GM12874 (cell line): ENCODE results near the gene PLP2.

Experiments
- TF ChIP-seq, protein P1 (sequence below): IDR thresholded peaks from 2 replicates; pipeline ENCODE4 v1.5.1; 2011; ENCODE audit warnings: low read depth, mild to moderate bottlenecking, control low read depth, low read length, moderate library complexity; ENCODE audit not compliant: insufficient read depth

PLP2 gene

DNA sequence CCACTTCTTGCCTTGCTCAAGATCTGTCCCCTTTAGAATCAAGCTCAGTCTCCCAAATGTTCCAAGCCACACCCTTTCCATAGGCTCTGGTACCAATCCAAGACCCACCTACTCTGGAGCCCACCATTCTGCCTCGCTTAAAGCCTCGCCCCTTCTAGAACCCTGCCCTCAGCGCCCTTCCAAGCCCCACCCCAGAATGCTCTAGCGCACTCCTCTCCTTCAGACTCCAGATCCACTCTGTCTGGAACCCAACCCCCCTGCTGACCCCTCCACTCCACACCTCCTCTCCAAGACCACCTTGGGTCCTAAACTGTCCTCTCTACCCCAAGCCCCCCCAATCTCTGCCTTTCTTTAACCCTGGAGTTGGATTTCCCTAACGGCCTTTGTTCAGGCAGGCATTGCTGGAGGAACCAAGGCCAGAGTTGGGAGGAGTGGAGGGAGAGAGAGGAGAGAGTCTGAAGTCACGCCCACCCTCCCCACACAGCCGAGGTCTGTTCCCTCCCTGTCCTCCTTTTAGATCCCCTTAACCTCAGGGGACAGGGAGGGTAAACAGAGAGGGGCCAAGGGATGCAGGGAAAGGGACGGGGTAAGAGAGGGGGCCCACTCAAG, 16.9 kb downstream of the PLP2 start:
- TF ChIP-seq, protein P1, sequence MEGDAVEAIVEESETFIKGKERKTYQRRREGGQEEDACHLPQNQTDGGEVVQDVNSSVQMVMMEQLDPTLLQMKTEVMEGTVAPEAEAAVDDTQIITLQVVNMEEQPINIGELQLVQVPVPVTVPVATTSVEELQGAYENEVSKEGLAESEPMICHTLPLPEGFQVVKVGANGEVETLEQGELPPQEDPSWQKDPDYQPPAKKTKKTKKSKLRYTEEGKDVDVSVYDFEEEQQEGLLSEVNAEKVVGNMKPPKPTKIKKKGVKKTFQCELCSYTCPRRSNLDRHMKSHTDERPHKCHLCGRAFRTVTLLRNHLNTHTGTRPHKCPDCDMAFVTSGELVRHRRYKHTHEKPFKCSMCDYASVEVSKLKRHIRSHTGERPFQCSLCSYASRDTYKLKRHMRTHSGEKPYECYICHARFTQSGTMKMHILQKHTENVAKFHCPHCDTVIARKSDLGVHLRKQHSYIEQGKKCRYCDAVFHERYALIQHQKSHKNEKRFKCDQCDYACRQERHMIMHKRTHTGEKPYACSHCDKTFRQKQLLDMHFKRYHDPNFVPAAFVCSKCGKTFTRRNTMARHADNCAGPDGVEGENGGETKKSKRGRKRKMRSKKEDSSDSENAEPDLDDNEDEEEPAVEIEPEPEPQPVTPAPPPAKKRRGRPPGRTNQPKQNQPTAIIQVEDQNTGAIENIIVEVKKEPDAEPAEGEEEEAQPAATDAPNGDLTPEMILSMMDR = no peak

DNA sequence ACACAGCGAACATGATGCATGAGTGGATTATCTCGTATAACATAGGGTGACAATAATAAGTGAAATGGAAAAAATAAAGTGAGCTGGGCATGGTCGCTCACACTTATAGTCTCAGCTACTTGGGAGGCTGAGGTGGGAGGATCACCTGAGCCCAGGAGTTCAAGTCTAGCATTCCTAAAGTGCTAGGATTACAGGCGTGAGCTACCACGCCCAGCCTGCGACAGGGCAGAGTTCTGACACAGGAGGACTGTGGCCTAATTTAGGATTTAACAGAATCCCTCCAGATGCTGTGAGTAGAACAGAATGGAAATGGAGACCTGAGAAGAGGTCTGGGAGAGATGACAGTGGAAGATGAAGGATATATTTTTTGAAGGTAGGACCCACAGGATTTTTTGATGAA, 17.9 kb downstream of the PLP2 start:
- TF ChIP-seq, protein P1 = no peak

DNA sequence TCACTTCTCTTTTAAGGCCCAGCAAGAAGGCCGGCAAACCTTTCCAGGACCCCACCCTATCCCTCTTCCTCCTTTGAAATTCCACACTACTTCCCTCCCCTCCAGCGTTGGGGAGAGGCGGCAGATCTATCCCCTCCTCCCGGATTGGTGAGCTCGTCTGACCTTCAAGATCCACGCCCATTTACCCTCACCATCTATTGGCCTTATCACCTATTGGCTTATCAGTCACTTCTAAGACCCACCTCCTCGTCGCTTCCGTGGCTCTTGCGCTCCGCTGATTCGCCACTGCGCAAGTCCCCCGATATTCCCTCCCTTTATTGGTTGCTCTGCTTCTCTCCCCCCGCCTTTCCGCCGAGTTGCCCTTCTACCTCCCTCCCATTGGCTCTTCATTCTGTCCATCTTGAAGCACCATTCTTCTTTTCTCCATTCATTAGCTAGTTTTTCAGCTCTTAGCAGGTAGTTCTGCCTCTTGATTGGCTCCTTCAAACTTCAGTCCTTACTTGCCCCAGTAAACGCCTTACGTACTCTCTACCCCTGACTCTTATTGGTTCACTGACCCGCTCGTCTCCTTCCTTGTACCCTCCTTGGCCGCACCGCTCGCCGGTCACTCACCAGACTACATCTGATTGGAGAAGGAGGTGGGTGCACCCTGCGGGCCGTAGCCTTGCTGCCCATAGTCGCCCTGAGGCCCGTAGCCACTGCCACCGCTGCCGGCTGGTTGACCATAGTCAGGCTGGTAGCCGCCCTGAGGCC, 19.3 kb downstream of the PLP2 start:
- TF ChIP-seq, protein P1 = no peak

DNA sequence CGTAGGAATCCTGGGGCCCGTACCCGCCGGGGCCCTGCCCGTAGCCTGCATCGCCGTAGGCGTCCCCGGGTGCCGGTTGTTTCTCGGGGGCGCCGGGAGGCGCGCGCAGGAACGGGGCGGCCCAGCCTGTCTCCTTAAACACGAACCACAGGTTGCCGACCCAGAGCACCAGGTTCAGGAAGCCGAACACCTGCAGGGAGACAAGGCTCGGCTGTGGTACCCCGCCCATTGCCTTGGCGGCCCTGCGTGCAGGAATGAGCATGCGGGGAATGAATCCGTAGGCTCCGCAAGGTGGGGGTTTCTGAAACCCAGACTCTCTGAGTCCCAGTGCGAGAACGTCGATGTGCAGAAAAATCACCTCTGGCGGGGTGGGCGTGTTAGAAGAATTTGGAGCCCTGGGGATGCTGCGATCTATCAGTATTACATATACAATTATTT, 19.9 kb downstream of the PLP2 start:
- TF ChIP-seq, protein P1 = no peak

DNA sequence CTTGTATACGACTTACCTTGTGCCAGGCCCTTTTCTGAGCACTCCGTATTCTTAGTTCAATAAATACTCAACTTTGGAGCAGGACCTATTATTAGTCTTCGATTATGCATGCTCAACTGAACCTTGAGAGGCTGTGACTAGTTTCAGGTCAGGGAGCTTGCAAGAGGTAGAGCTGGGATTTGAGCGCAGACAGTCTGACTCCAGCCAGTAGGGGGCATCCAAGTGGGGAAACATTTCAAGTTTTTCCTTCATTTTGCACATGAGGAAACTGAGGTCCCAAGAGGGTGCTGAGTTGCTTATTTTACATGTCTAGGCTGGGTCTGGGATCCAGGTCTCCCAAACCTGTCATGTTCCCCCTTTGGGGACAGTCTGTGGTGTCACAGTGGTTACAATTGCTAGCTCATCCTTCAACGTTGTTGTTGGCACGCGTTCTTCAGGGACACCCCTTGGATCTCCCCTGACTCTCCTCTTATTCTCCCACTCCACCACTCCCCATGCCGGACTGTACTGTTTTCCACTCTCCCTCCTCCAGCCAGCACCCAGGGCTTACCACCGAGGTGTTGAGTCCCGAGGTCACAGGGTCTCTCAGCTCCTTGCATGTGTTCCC, 21.1 kb downstream of the PLP2 start:
- TF ChIP-seq, protein P1 = peak; percentile 61

DNA sequence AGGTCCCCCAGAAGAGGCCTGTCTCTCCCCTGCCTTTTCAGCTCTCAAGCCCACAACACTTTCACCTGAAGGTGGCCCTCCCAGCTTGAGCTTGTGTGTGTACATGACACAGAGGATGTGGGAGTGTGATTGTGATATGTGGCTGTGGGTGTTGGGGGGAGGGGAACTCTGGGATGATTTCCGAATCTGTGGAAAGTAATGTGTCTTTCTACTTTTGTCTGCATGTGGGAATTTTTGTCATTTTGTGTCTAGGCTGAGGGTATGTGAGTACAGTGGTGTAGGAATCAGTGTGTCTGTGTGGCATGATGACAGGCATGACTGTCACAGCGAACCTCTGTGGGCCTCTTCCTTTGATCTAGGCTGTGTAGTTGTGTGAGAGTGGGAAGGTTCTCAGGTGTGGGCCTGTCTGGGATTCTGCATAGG, 21.9 kb downstream of the PLP2 start:
- TF ChIP-seq, protein P1 = no peak

DNA sequence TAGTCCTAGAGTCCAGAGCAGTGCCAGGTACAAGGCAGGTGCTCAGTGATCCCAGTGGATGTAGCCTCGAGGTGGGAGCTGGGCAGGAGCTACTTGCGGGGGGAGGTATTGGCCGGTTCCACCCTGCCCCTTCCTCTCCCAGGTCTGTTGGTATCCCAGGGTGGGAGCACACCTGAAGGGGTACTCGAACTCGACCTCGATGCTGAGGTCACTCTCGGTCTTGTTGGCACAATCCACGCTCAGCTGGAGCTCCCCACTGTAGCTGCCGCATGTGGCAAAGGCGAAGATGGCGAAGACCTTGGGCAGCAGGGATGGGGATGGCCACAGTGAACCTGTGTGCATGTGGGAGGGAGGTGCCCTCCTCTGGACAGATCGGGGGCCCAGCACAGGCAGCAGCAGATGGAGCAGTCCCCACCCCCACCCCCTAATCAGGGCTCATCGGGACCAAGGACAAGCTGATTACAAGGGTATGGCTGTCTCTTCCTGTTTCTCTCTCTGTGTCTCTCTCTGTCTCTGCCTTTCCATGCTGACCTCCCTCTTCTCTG, 25.9 kb downstream of the PLP2 start:
- TF ChIP-seq, protein P1 = no peak
